ENCODE data around the gene EP400. TPM values are rescaled to one million over a fixed set of nuclear protein-coding genes. Genes with fewer than 3 reads are reported as not detected.

The EP400 gene
- total and polyA plus RNA-seq, 2 of the 8 experiments (the other 6 are each of a cell fraction or from before 2014, with no cell fraction given), result 13.1 to 69.7 TPM

DNA sequence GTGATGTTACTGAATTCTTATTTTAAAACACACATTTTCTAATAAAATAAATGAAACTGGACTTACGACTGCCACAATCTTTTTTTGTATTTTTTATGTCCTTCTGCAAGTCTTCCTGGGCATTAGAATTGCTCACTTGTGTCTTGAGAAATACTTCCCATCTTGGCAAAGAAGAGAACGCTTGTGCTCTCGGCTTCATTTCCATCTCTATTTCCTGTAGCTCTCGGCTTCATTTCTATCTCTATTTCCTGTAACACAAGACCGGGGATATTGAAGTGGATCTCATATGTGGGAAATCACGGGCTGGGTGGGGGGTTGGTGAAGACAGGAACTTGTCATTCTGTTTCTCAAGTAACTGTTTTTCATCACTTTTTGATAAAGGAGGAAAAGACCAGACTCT lies 77.9 kb downstream of the EP400 start:
- no peak overlapping the region for H3K27ac ChIP-seq (ENCODE audit: low read depth, low read length)
- H2BK5ac ChIP-seq (ENCODE audit: low read depth, low read length), result no peak overlapping the region
- DNase-seq (ENCODE audit: low read depth in 1 of 2, low spot score in 2 of 2), result no peak
- no peaks in the 10 kb centered on the region for H3K27me3 ChIP-seq (replicated peaks in 1 of 4; ENCODE audit: control insufficient read depth in 3 of 4, extremely low read depth in 1 of 4, insufficient read depth in 3 of 4, low read length in 3 of 4)
- no peaks in the 10 kb centered on the region for H3K4me1 ChIP-seq (replicated peaks in 1 of 4; ENCODE audit: control insufficient read depth in 3 of 4, insufficient read depth in 4 of 4, low read length in 3 of 4)
- H3K9ac ChIP-seq (replicated peaks in 1 of 4; ENCODE audit: extremely low read depth in 1 of 4, low read depth in 3 of 4, low read length in 3 of 4), result no peak overlapping the region
- no peak overlapping the region for H3K23ac ChIP-seq (ENCODE audit: insufficient read length)
- no peak overlapping the region for H2BK15ac ChIP-seq (ENCODE audit: low read length)
- no peak overlapping the region for H3K14ac ChIP-seq (ENCODE audit: insufficient read length)
- ChIA-PET CTCF (ENCODE audit: partially characterized antibody) (interaction anchor here (0.9 to 2.2 kb wide), 3 partner anchors 10 to 37 kb away, joined by 3 to 6 read pairs (median 4); no protein-coding TSS in a partner anchor), POLR2A (ENCODE audit: partially characterized antibody) (interaction anchor here (1.0 kb wide), 1 partner anchor 14 kb away, joined by 3 read pairs; no protein-coding TSS in a partner anchor)
- no peaks in the 10 kb centered on the region for H3K79me1 ChIP-seq (ENCODE audit: low read depth, low read length)
- H2AK5ac ChIP-seq (ENCODE audit: low read depth, low read length), result no peak overlapping the region
- WGBS, 2 experiments (ENCODE audit: extremely low coverage in 1 of 2, insufficient coverage in 1 of 2, insufficient read length in 1 of 2, insufficient replicate concordance in 2 of 2, low coverage in 1 of 2, low lambda C conversion rate in 2 of 2, missing lambda C conversion rate in 1 of 2), result 85% methylated on average over 6 of the region's 6 CpGs; no CpG with 5 or more reads in 1 of the 2 experiments
- H4K91ac ChIP-seq (replicated peaks; ENCODE audit: insufficient read length, low read length), result no peak overlapping the region
- H3K4me3 ChIP-seq (ENCODE audit: extremely low read depth in 1 of 4, insufficient read depth in 2 of 4, low read depth in 3 of 4, low read length in 4 of 4), result no peak overlapping the region
- no peak overlapping the region for H2BK120ac ChIP-seq (replicated peaks; ENCODE audit: low read depth, low read length)
- FAIRE-seq, result no peak
- TF ChIP-seq KDM5A (IDR thresholded peaks at IDR 0.05; ENCODE audit: low read length), result no peak
- no peak for TF ChIP-seq GABPA (IDR thresholded peaks at IDR 0.05; ENCODE audit: borderline replicate concordance, insufficient read depth, low read length)
- no peak for TF ChIP-seq BCL11A (IDR thresholded peaks at IDR 0.05; ENCODE audit: low read depth in 2 of 2, low read length in 2 of 2)
- TF ChIP-seq MAFK (IDR thresholded peaks at IDR 0.05; ENCODE audit: low read depth, low read length), result no peak
- H4K8ac ChIP-seq (ENCODE audit: extremely low read depth, insufficient read depth, low read length), result no peak overlapping the region
- H3K9me3 ChIP-seq (ENCODE audit: insufficient read depth in 2 of 2, low read depth in 1 of 2, low read length in 1 of 2), result no peaks in the 10 kb centered on the region
- H4K5ac ChIP-seq (ENCODE audit: insufficient read length, low read depth, low read length), result no peak overlapping the region
- H2BK12ac ChIP-seq (ENCODE audit: low read depth, low read length), result no peak overlapping the region
- peaks cover 0 to 9% of the 10 kb centered on the region in 2 experiments for H4K20me1 ChIP-seq (replicated peaks in 1 of 2; ENCODE audit: control insufficient read depth in 1 of 2, insufficient read depth in 2 of 2, low read length in 2 of 2)
- H3K4me2 ChIP-seq (ENCODE audit: insufficient read depth in 1 of 2, low read depth in 2 of 2, low read length in 2 of 2), result no peak overlapping the region
- H3K79me2 ChIP-seq (ENCODE audit: control insufficient read depth in 1 of 2, insufficient read depth in 2 of 2, low read length in 2 of 2), result no peaks in the 10 kb centered on the region
- no peaks in the 10 kb centered on the region for H3K23me2 ChIP-seq (ENCODE audit: low read depth, low read length)
- H3K18ac ChIP-seq (ENCODE audit: extremely low read depth, low read length), result no peak overlapping the region
- H2AFZ ChIP-seq (ENCODE audit: low read length), result no peak overlapping the region
- H3K4ac ChIP-seq (replicated peaks; ENCODE audit: insufficient read length, low read depth, low read length), result no peak overlapping the region
- no peak overlapping the region for H3K56ac ChIP-seq (replicated peaks; ENCODE audit: insufficient read length, low read depth, low read length)
- no peak overlapping the region for H2BK20ac ChIP-seq (ENCODE audit: low read length)
- peaks cover 20 to 83% (median 65%) of the 10 kb centered on the region in 4 experiments for H3K36me3 ChIP-seq (ENCODE audit: control insufficient read depth in 2 of 4, insufficient read depth in 4 of 4, low read length in 3 of 4)

All from H1 (cell line).